GM21528 (cell line): ENCODE measurements around the gene WDR82.
"Not testable (repeated sequence)": the region's sequence is repeated elsewhere in the genome, so short reads cannot be mapped to it uniquely, and the experiment has no call there.

Experiments used
- ATAC-seq: cut with Tn5 transposase; IDR thresholded peaks from one replicate; pipeline ENCODE4 v1.9.1; 2021; ENCODE audit warnings: mild to moderate bottlenecking, moderate library complexity; ENCODE audit not compliant: unreplicated experiment, low FRiP score

The WDR82 gene

GRCh38 chr3:52290596-52291507, 12.4 kb upstream of the WDR82 start:
- no peak for ATAC-seq

GRCh38 chr3:52289747-52290595, 11.5 kb upstream of the WDR82 start:
- no peak for ATAC-seq

- ATAC-seq: no peak
These were observed 10.9 kb upstream of the WDR82 start for GRCh38 chr3:52289338-52289746.

DNA sequence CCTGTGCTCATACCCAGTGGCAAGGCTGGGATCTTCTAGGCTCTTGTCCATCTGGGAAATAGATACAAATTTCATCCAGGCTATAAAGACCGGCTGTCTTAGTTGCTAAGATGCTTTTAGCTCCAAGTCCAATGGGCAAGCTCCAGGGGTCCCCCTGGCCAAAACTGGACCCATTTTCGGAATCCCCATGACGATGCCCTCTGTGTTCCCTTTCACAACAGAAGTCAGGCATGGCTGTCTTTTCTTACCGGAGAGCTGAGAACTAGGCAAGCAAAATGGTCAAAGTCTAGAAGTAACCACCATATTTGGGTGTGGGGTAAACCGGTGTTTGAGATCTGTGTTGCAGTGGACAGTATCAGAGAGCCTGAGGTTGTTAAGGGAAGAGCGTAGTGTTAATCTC, 10.2 kb upstream of the WDR82 start:
- no peak for ATAC-seq

DNA sequence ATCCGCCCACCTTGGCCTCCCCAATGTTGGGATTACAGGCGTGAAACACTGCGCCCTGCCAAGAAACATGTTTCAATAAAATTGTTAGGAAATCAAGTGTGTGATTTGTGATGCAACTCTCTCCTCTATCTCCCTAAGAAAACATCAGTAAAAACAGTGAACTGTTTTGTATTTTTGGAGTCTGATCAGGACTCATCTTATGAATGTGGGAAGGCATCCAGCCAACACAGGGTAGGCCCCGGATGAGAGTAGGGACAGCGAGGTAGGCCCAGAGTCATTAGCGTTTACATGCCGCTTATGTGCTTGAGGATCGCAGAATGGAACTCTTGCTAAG, 8.3 kb upstream of the WDR82 start:
- ATAC-seq: no peak

GRCh38 chr3:52284051-52284450, 5.6 kb upstream of the WDR82 start:
- ATAC-seq: not testable (repeated sequence)

GRCh38 chr3:52283306-52283705, 4.9 kb upstream of the WDR82 start:
- no peak for ATAC-seq

DNA sequence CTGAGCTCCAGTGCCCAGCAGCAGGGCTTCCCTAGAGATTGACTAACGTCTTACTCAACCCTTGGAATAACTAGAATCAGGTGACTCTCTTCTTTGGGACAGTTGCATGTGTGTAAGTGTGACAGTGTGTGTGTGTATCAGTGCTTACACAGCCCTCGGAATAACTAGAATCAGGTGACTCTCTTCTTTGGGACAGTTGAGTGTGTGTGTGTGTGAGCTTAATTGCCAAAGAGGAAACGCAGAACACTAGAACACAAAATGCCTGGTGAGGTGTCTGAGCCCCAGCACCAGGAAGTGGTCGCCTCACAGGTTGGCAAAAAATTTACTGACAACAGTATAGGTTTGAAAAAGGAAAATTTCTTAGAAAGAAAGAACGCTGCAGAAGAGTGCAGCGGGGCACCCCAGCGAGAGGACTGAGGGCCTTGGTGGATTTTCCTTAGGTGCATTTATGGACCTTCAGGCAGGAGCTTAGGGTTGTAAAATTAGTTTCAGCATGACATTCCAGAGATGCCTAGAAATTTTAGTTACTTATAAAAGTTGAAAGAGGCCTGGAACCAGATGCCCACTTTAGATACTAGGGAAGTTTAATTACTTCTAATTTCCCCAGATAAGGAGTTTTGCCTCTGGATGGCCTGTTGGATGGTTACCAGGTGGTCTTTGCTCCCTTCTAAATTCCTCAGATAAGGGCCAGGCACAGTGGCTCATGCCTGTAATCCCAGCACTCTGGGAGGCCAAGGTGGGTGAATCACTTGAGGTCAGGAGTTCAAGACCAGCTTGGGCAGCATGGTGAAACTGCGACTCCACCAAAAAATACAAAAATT, 3.7 kb upstream of the WDR82 start:
- no peak for ATAC-seq

- no peak for ATAC-seq
These were observed 1.6 kb upstream of the WDR82 start for GRCh38 chr3:52280050-52280461.

- ATAC-seq: no peak
These were observed 1.1 kb upstream of the WDR82 start for GRCh38 chr3:52279596-52279995.

DNA sequence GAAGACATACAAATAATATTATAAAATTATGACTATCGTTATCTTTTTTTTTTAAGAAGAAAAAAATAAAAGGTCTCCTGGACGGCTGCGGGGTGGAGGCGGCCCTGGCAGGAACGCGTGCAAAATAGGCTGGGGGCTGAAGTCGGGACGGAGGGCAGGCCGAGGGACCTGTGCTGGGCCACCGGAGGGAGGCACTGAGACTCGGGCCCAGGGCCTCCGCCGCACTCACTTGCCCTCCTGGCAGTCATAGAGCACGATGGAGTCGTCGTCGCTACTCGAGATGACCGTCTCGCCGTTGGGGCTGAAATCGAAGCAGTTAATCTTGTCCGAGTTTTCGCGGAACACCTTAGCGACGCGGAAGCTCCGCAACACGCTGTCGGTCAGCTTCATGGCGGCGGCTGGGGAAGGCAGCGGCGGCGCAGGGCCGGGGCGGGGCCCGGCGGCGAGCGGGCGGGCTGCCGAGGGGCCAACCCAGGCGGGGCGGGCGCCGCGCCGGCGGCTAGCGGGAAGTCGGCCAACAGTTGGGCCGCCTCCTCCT, 408 bp downstream of the WDR82 start:
- peak; percentile 71 for ATAC-seq

GRCh38 chr3:52277071-52277964, 1.1 kb downstream of the WDR82 start:
- ATAC-seq: peak; percentile 36

GRCh38 chr3:52274781-52275180, 3.7 kb downstream of the WDR82 start:
- not testable (repeated sequence) for ATAC-seq

DNA sequence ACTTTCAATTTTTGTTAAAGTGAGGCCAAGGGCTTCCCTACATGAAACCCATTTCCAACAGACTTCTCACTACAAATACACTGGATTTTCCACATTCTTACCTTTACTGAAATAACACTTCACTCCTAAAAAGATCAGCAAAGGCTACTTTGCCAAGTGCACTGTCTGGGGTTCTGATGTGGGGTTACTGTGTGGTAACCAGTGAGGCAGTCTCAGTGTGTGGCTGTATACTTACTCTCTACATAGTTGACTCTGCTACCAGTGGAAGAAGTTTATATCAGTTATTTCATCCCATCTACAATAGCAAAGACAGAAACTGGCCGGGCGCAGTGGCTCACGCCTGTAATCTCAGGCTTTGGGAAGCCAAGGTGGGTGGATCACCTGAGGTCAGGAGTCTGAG, 5.6 kb downstream of the WDR82 start:
- no peak for ATAC-seq

DNA sequence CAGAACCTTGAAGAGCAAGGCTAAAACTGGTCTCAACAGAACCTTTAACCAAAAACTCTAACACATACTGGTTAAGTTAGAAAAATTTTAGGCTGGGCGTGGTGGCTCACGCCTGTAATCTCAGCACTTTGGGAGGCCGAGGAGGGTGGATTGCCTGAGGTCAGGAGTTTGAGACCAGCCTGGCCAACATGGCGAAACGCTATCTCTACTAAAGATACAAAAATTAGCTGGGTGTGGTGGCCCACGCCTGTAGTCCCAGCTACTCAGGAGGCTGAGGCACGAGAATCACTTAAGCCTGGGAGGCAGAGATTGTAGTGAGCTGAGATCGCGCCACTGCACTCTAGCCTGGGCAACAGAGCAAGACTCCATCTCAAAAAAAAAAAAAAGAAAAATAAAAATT, 6.3 kb downstream of the WDR82 start:
- ATAC-seq: not testable (repeated sequence)

DNA sequence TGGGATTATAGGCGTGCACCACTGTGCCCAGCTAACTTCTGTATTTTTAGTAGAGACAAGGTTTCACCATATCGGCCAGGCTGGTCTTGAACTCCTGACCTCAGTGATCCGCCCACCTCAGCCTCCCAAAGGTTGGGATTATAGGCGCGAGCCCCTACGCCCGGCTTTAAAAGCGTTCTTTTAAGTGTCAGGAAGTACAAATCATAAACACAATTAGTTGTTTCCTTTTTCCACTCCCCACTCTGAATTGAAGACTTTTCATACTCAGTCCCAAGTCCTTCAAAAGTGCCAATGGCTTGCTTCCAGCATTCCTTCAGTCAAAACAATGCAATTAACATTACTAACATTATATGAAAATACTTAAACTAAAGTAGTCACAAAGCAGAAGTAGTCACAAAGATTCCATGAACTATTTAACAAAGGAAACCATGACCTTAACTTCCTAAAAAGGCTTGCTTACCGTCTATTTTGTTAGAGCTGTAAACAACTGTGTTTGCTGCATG, 8.1 kb downstream of the WDR82 start:
- ATAC-seq: no peak

DNA sequence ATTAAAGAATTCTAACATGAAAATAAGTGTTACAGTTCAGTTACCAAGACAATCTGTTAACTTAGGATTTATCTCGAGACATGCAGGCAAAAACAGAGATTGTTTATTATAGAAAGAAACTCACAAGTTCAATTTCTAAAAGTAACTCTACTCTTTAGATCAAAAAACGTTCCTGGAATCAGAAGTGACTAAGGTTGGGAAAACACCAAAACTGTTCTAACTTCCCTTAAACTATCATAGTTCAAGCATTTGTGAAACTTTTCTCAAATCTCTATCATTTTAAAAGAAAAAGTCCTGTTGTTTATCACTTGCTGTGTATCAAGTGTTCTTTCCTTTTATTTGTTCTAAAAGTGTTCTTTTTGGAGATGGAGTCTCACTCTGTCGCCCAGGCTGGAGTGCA, 8.7 kb downstream of the WDR82 start:
- no peak for ATAC-seq

- no peak for ATAC-seq
These were observed 10.4 kb downstream of the WDR82 start for GRCh38 chr3:52268036-52268435.

DNA sequence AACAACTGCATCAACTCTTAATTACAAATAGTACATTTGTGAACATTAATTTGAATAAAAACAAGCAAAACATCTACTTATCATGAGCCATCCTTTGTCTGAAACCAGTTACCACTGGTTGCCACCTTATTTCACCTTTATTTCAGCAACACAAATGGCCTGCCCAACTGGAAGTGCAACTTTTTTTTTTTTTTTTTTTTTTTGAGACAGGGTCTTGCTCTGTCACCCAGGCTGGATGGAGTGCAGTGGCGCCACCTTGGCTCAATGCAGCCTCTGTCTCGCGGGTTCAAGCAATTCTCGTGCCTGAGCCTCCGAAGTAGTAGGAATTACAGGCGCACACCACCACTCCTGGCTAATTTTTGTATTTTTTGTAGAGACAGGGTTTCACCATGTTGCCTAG, 13.1 kb downstream of the WDR82 start:
- no peak for ATAC-seq
